Activated T-helper 17 cell treated with anti-CD3 and anti-CD28 coated beads, Interleukin-2, amount 50 U/mL, for 72 hours (primary cell): ENCODE data around the gene PARP14. TPM values are rescaled to one million over a fixed set of nuclear protein-coding genes. Genes with fewer than 3 reads are reported as not detected.
"Not testable (repeated sequence)": the region's sequence is repeated elsewhere in the genome, so short reads cannot be mapped to it uniquely, and the experiment has no call there.

ENCODE experiments used
- ATAC-seq: fragments of 150-1000 bp; cut with Tn5 transposase; replicated peaks from 2 replicates; pipeline ENCODE4 v1.10.0; 2021; ENCODE audit warnings: mild to moderate bottlenecking, moderate library complexity
- H3K27ac Mint-ChIP-seq: one replicate; pipeline ENCODE4 v1.8.0; 2022; ENCODE audit warnings: mixed read lengths
- H3K27me3 Mint-ChIP-seq: one replicate; pipeline ENCODE4 v1.8.0; 2022; ENCODE audit warnings: mixed read lengths
- H3K36me3 Mint-ChIP-seq: one replicate; pipeline ENCODE4 v1.8.0; 2022; ENCODE audit warnings: low read depth, mild to moderate bottlenecking, mixed read lengths
- H3K4me1 Mint-ChIP-seq: one replicate; pipeline ENCODE4 v1.8.0; 2022; ENCODE audit warnings: mixed read lengths
- H3K4me3 Mint-ChIP-seq: one replicate; pipeline ENCODE4 v1.8.0; 2022; ENCODE audit warnings: mild to moderate bottlenecking, mixed read lengths
- H3K9me3 Mint-ChIP-seq: one replicate; pipeline ENCODE4 v1.8.0; 2022; ENCODE audit warnings: mixed read lengths
- total RNA-seq, 2 donors: library from RNA; stranded (reverse); gene quantifications; one replicate each; pipeline ENCODE4 v1.2.3, GENCODE V29; 2022

PARP14 gene
- total RNA-seq, 2 donors from 2014 or later, result 51.5 to 55.9 TPM

DNA sequence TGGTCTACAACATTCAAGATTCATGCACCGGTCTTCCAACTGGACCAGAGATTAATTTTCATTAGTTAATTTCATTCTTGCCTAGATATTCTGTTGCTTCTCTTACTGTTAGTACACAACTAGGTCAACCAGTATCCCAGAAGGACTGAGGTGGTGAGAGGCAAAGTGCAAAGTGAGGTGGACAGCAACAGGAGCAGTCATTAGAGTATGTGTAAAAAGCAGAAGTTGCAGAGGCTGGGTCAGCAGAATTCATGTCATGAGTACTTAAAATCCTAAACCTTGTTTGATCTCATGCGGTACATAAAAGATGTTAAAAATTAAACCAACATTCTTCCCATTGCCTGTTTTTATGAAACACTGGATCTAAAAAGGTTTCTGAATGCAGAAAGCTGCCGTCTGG is 46.7 kb downstream of the PARP14 start:
- ATAC-seq, result no peak
- no peaks in the 10 kb centered on the region for H3K4me1 Mint-ChIP-seq
- H3K9me3 Mint-ChIP-seq, result no peaks in the 10 kb centered on the region
- H3K36me3 Mint-ChIP-seq, result peaks cover 89% of the 10 kb centered on the region
- no peak overlapping the region for H3K4me3 Mint-ChIP-seq
- H3K27ac Mint-ChIP-seq, result no peak overlapping the region
- no peaks in the 10 kb centered on the region for H3K27me3 Mint-ChIP-seq

DNA sequence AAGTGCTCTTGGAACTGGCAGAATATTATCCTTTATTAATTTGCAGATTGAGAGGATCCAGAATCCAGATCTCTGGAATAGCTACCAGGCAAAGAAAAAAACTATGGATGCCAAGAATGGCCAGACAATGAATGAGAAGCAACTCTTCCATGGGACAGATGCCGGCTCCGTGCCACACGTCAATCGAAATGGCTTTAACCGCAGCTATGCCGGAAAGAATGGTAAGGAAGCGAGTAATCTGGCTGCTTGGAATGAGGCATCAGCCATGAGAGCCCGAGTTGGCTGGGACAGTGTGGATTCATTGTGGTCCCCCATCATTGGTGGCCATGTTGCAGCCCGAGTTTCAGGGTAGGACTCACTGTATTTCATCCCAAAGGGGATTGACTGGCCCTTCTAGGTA is 47.1 kb downstream of the PARP14 start:
- no peaks in the 10 kb centered on the region for H3K9me3 Mint-ChIP-seq
- peaks cover 89% of the 10 kb centered on the region for H3K36me3 Mint-ChIP-seq
- no peak overlapping the region for H3K4me3 Mint-ChIP-seq
- H3K4me1 Mint-ChIP-seq, result no peaks in the 10 kb centered on the region
- no peak for ATAC-seq
- H3K27ac Mint-ChIP-seq, result no peak overlapping the region
- H3K27me3 Mint-ChIP-seq, result no peaks in the 10 kb centered on the region

DNA sequence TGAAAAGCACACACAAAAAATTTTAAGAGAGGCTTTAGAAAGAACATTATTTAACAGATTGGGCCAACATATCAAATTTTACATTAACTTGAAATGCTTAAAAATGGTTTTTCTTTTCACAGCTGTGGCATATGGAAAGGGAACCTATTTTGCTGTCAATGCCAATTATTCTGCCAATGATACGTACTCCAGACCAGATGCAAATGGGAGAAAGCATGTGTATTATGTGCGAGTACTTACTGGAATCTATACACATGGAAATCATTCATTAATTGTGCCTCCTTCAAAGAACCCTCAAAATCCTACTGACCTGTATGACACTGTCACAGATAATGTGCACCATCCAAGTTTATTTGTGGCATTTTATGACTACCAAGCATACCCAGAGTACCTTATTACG is 47.5 kb downstream of the PARP14 start:
- ATAC-seq, result no peak
- Mint-ChIP-seq H3K36me3 (peaks cover 88% of the 10 kb centered on the region), H3K4me1 (no peaks in the 10 kb centered on the region)

DNA sequence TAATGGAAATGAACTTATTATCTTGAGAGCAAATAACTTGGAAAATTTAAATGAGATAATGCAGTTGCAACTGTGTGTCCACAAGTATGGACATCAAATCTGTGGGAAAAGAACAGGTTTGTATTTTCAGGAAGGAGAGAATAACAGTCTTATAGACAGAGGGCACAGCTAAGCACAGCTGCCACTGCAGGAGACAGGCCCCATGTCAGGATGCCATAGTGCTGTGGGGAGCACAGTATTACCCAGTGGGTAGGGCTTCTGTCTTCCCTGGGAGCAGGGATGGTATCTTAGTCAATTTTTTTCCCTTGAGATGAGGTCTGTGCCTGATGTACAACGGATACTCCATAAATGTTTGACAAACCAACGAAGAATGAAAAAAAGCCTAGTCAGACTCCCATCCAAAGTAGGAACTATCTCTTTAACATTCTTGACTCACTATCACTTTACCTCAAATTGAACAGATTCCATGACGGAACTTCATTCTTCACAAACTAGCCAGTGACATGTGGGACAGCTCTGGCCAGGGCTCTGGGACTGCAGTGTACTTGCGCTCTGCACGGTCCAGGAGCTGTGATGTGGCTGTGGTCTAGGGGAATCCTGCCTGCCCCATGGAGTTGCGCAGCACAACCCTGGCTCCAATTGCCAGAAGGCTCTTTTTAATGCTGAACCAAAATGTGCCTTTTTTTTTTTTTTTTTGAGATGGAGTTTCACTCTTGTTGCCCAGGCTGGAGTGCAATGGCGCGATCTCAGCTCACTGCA is 48.3 kb downstream of the PARP14 start:
- Mint-ChIP-seq H3K27me3 (no peaks in the 10 kb centered on the region), H3K27ac (no peak overlapping the region), H3K4me1 (no peaks in the 10 kb centered on the region), H3K9me3 (no peaks in the 10 kb centered on the region), H3K36me3 (peaks cover 86% of the 10 kb centered on the region), H3K4me3 (no peak overlapping the region)
- ATAC-seq, result no peak

More for the DNA sequence above, 47.5 kb downstream of the PARP14 start:
- Mint-ChIP-seq H3K27me3 (no peaks in the 10 kb centered on the region), H3K27ac (no peak overlapping the region), H3K4me3 (no peak overlapping the region), H3K9me3 (no peaks in the 10 kb centered on the region)

DNA sequence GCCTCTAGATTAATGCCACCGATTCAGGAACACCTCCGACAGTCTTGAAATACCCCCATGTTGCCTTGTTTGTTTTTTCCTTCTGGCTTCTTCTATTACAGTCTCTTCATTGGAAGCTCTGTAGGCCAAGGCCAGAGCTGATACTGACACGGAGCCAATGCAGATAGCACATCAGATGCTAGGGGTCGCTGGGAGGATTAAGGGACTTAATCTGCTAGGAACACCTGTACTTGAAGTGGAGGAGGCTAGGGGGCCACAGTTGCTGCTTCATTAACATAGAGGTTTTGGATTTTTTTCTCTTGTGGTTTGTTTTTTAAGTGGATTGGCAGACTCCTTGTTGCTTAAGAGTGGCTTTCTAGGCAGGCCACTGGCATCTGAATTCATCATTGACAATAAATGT is 49.6 kb downstream of the PARP14 start:
- H3K27me3 Mint-ChIP-seq, result no peaks in the 10 kb centered on the region
- H3K4me3 Mint-ChIP-seq, result no peak overlapping the region
- no peaks in the 10 kb centered on the region for H3K4me1 Mint-ChIP-seq
- peaks cover 83% of the 10 kb centered on the region for H3K36me3 Mint-ChIP-seq
- ATAC-seq, result no peak
- H3K27ac Mint-ChIP-seq, result no peak overlapping the region
- no peaks in the 10 kb centered on the region for H3K9me3 Mint-ChIP-seq

DNA sequence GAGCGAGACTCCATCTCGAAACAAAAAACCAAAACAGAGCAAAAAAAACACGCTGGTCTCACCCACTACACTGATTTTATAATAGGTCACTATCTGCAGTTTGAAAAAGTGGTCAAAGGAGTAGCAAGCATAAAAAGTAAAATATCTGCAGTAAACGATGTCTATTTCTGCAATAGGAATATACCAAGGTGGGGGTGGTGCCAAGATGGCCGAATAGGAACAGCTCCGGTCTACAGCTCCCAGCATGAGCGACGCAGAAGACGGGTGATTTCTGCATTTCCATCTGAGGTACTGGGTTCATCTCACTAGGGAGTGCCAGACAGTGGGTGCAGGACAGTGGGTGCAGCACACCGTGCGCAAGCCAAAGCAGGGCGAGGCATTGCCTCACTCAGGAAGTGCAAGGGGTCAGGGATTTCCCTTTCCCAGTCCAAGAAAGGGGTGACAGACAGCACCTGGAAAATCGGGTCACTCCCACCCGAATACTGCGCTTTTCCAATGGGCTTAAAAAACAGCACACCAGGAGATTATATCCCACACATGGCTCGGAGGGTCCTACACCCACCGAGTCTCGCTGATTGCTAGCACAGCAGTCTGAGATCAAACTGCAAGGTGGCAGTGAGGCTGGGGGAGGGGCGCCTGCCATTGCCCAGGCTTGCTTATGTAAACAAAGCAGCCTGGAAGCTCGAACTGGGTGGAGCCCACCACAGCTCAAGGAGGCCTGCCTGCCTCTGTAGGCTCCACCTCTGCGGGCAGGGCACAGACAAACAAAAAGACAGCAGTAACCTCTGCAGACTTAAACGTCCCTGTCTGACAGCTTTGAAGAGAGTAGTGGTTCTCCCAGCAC is 52.3 kb downstream of the PARP14 start:
- not testable (repeated sequence) for H3K4me3 Mint-ChIP-seq, H3K9me3 Mint-ChIP-seq, H3K27ac Mint-ChIP-seq, H3K4me1 Mint-ChIP-seq, H3K27me3 Mint-ChIP-seq, ATAC-seq
- H3K36me3 Mint-ChIP-seq, result peaks cover 60% of the 10 kb centered on the region

DNA sequence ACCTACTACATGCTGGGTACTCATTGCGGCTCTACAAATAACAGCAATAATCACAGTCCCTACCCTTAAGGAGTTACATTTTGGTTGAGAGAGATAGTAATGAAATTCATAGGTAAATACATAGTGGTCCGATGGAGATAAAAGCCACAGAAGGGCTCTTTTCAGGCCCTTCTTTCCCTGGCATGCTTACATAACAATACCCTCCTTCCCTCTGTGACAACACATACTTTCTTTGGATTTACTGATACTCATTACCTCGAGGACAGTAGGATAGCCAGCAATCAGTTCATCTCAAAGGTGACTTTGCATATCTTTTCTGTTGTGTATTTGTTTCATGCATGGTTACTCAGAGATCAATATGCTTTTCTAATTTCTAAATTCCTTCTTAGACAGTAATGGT is 58.5 kb downstream of the PARP14 start:
- no peaks in the 10 kb centered on the region for H3K9me3 Mint-ChIP-seq
- H3K36me3 Mint-ChIP-seq, result peaks cover 54% of the 10 kb centered on the region
- no peaks in the 10 kb centered on the region for H3K4me1 Mint-ChIP-seq
- H3K27ac Mint-ChIP-seq, result no peak overlapping the region
- no peak for ATAC-seq
- no peak overlapping the region for H3K4me3 Mint-ChIP-seq
- no peaks in the 10 kb centered on the region for H3K27me3 Mint-ChIP-seq

DNA sequence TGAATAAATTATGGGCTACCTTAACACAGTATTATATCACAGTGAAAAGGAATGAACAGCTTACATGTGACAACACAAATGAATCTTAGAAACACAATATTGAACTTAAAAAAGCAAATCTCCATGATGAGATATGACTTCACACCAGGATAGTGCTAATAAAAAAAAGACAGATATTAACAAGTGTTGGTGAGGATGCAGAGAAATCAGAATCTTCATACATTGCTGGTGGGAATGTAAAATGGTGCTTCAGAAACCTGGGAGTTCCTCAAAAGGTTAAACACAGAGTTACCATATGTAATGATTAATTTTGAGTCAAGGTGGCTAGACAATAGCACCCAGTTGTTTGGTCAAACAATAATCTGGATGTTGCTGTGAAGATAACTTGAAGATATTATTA is 61.6 kb downstream of the PARP14 start:
- Mint-ChIP-seq H3K36me3 (peaks cover 57% of the 10 kb centered on the region), H3K27me3 (no peaks in the 10 kb centered on the region), H3K27ac (no peak overlapping the region), H3K4me3 (no peak overlapping the region), H3K4me1 (no peaks in the 10 kb centered on the region), H3K9me3 (no peaks in the 10 kb centered on the region)
- ATAC-seq, result no peak

DNA sequence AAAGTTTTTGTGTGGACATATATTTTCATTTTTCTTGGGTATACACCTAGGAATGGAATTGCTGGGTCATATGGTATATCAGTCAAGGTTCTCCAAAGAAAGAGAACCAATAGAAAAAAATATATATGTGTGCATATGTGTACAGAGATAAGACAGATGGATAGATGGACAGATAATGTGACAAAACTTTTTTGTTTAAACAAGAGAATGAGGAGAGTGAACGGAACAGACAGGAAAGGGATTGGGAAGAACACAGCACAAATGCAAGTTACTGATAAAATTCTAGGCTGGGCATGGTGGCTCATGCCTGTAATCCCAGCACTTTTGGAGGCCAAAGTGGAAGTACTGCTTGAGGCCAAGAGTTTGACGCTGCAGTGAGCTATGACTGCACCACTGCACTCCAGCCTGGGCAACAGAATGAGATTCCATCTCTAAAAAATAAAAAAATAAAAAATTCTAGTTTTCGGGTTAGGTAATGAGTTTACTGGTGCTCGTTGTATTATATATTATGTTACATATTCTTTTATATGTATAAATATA is 63.0 kb downstream of the PARP14 start:
- peaks cover 57% of the 10 kb centered on the region for H3K36me3 Mint-ChIP-seq
- H3K4me3 Mint-ChIP-seq, result no peak overlapping the region
- no peaks in the 10 kb centered on the region for H3K9me3 Mint-ChIP-seq
- no peak for ATAC-seq
- H3K27me3 Mint-ChIP-seq, result no peaks in the 10 kb centered on the region
- no peak overlapping the region for H3K27ac Mint-ChIP-seq
- H3K4me1 Mint-ChIP-seq, result no peaks in the 10 kb centered on the region

DNA sequence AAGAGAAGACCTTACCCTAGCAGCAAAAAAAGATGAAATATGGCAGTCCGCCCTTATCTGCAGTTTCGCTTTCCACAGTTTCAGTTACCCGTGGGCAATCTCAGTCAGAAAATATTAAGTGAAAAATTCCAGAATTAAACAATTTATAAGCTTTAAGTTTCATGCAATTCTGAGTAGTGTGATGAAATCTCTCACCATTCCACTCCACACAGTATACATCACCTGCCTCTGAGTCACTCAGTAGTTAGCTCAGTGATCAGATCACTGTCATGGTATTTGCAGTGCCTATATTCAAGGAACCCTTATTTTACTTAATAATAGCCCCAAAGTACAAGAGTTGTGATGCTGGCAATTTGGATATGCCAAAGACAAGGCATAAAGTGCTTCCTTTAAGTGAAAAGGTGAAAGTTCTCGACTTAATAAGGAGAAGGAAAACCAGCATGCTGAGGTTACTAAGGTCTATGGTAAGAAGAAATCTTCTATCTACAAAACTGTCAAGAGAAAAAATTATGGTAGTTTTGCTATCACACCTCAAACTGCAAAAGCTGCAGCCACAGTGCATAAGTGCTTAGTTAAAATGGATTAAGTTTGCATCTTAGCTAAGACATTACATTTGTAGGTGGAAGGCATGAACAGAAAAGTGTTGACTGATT is 64.9 kb downstream of the PARP14 start:
- no peaks in the 10 kb centered on the region for H3K4me1 Mint-ChIP-seq
- H3K9me3 Mint-ChIP-seq, result no peaks in the 10 kb centered on the region
- ATAC-seq, result no peak
- H3K4me3 Mint-ChIP-seq, result no peak overlapping the region
- peaks cover 43% of the 10 kb centered on the region for H3K36me3 Mint-ChIP-seq
- no peaks in the 10 kb centered on the region for H3K27me3 Mint-ChIP-seq
- no peak overlapping the region for H3K27ac Mint-ChIP-seq

DNA sequence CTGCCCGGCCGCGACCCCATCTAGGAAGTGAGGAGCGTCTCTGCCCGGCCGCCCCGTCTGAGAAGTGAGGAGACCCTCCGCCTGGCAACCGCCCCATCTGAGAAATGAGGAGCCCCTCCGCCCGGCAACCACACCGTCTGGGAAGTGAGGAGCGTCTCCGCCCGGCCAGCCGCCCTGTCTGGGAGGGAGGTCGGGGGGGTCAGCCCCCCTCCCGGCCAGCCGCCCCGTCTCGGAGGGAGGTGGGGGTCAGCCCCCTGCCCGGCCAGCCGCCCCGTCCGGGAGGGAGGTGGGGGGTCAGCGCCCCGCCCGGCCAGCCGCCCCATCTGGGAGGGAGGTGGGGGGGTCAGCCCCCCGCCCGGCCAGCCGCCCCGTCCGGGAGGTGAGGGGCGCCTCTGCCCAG is 66.7 kb downstream of the PARP14 start:
- not testable (repeated sequence) for H3K4me1 Mint-ChIP-seq, ATAC-seq, H3K9me3 Mint-ChIP-seq, H3K27ac Mint-ChIP-seq, H3K27me3 Mint-ChIP-seq, H3K4me3 Mint-ChIP-seq
- H3K36me3 Mint-ChIP-seq, result peaks cover 38% of the 10 kb centered on the region

DNA sequence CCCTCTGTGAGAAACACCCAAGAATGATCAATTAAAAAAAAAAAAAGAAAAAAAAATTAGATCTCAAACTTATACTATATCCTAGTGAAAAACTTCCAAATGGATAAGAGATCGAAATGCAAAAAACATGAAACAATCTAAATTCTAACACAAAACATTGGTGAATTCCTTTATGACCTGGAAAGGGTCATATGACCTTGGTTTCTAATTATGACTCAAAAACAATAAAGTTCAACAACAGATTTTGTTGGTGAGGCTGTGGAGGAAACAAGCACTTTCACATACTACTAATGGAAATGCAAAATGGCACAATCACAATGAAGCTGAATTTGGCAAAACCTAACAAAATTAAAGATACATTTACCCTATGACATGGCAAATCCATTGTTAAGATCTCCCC is 67.7 kb downstream of the PARP14 start:
- Mint-ChIP-seq H3K36me3 (peaks cover 38% of the 10 kb centered on the region), H3K27me3 (no peaks in the 10 kb centered on the region), H3K4me3 (no peak overlapping the region), H3K4me1 (no peaks in the 10 kb centered on the region), H3K9me3 (no peaks in the 10 kb centered on the region), H3K27ac (no peak overlapping the region)
- no peak for ATAC-seq

DNA sequence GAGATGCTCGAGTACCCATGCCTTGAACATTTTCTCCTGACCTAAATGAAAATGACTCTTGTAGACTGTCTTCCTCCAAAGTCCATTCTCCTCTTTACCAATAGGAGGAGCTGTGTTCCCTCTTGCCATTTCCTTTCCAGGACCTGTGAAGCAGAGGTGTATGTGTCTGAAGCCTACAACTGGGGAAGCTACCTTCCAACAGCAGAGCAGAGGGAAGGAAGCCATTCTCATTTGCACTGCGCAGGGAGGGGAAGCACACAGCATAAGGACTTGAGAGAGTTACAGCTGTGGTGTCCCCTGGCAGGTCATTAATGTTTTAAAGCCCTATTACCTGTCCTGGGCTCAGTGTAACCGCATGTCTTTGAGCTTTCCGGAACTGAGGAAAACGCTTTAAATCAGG is 74.3 kb downstream of the PARP14 start:
- Mint-ChIP-seq H3K36me3 (peaks cover 46% of the 10 kb centered on the region), H3K9me3 (no peaks in the 10 kb centered on the region), H3K4me3 (no peak overlapping the region), H3K4me1 (no peaks in the 10 kb centered on the region), H3K27ac (no peak overlapping the region), H3K27me3 (no peaks in the 10 kb centered on the region)
- peak; percentile 84 for ATAC-seq

DNA sequence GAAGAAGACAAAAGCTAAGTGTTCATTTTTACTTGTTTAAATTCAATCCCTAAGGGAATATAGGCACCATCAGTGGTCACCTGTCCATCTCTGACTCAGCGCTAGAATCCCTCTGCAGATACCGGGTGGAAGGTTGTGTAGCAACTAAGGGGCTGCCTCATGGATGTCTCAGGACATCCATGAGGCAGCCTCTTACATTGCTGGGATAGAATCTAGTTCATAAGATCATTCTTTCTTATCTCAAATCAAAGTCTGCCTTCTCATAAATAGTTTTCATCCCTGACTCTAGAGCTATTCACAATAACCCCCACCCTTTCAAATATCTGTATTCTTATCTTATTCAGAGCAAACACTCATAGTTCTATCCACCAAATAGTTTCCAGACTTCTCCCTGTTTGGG is 74.9 kb downstream of the PARP14 start:
- Mint-ChIP-seq H3K36me3 (peaks cover 46% of the 10 kb centered on the region), H3K9me3 (no peaks in the 10 kb centered on the region), H3K4me1 (no peaks in the 10 kb centered on the region), H3K27me3 (no peaks in the 10 kb centered on the region), H3K27ac (no peak overlapping the region), H3K4me3 (no peak overlapping the region)
- no peak for ATAC-seq
